Activated T-helper 17 cell treated with anti-CD3 and anti-CD28 coated beads, Interleukin-2, amount 50 U/mL, for 72 hours (primary cell): Measurements from ENCODE around the gene ABCA3. TPM values are rescaled to one million over a fixed set of nuclear protein-coding genes. Genes with fewer than 3 reads are reported as not detected.
"Not testable (repeated sequence)": the region's sequence is repeated elsewhere in the genome, so short reads cannot be mapped to it uniquely, and the experiment has no call there.

Experiments used
- ATAC-seq: fragments of 150-1000 bp; cut with Tn5 transposase; replicated peaks from 2 replicates; pipeline ENCODE4 v1.10.0; 2021; ENCODE audit warnings: mild to moderate bottlenecking, moderate library complexity
- H3K27ac Mint-ChIP-seq: one replicate; pipeline ENCODE4 v1.8.0; 2022; ENCODE audit warnings: mixed read lengths
- H3K27me3 Mint-ChIP-seq: one replicate; pipeline ENCODE4 v1.8.0; 2022; ENCODE audit warnings: mixed read lengths
- H3K36me3 Mint-ChIP-seq: one replicate; pipeline ENCODE4 v1.8.0; 2022; ENCODE audit warnings: low read depth, mild to moderate bottlenecking, mixed read lengths
- H3K4me1 Mint-ChIP-seq: one replicate; pipeline ENCODE4 v1.8.0; 2022; ENCODE audit warnings: mixed read lengths
- H3K4me3 Mint-ChIP-seq: one replicate; pipeline ENCODE4 v1.8.0; 2022; ENCODE audit warnings: mild to moderate bottlenecking, mixed read lengths
- H3K9me3 Mint-ChIP-seq: one replicate; pipeline ENCODE4 v1.8.0; 2022; ENCODE audit warnings: mixed read lengths
- total RNA-seq, 2 donors: library from RNA; stranded (reverse); gene quantifications; one replicate each; pipeline ENCODE4 v1.2.3, GENCODE V29; 2022

ABCA3 gene
- total RNA-seq, 2 donors from 2014 or later = 4.7 to 5.2 TPM

GRCh38 chr16:2251296-2252111 is 89.0 kb downstream of the ABCA3 start, which contains the start of gene ECI1:
ECI1 (minus strand) TSS chr16:2251587; CDS start chr16:2251566, 21 bp downstream.
- peak; percentile 94 for ATAC-seq
- peak within 1 kb of the TSS; percentile 81 for H3K27ac Mint-ChIP-seq
- peaks cover 62% of the 10 kb centered on the region for H3K36me3 Mint-ChIP-seq
- H3K4me1 Mint-ChIP-seq = no peaks in the 10 kb centered on the region
- no peaks in the 10 kb centered on the region for H3K9me3 Mint-ChIP-seq
- no peaks in the 10 kb centered on the region for H3K27me3 Mint-ChIP-seq
- H3K4me3 Mint-ChIP-seq = peak within 1 kb of the TSS; percentile 85

GRCh38 chr16:2250652-2251295 is 89.8 kb downstream of the ABCA3 start:
- Mint-ChIP-seq H3K27ac (peak overlapping the region; percentile 81), H3K4me1 (no peaks in the 10 kb centered on the region), H3K36me3 (peaks cover 59% of the 10 kb centered on the region), H3K27me3 (no peaks in the 10 kb centered on the region), H3K4me3 (peak overlapping the region; percentile 85), H3K9me3 (no peaks in the 10 kb centered on the region)
- ATAC-seq = peak; percentile 28

- no peak for ATAC-seq
- H3K4me1 Mint-ChIP-seq = no peaks in the 10 kb centered on the region
- H3K4me3 Mint-ChIP-seq = no peak overlapping the region
- H3K27me3 Mint-ChIP-seq = no peaks in the 10 kb centered on the region
- peaks cover 49% of the 10 kb centered on the region for H3K36me3 Mint-ChIP-seq
- no peaks in the 10 kb centered on the region for H3K9me3 Mint-ChIP-seq
- no peak overlapping the region for H3K27ac Mint-ChIP-seq
Observed at GRCh38 chr16:2246301-2246885, 94.1 kb downstream of the ABCA3 start.

DNA sequence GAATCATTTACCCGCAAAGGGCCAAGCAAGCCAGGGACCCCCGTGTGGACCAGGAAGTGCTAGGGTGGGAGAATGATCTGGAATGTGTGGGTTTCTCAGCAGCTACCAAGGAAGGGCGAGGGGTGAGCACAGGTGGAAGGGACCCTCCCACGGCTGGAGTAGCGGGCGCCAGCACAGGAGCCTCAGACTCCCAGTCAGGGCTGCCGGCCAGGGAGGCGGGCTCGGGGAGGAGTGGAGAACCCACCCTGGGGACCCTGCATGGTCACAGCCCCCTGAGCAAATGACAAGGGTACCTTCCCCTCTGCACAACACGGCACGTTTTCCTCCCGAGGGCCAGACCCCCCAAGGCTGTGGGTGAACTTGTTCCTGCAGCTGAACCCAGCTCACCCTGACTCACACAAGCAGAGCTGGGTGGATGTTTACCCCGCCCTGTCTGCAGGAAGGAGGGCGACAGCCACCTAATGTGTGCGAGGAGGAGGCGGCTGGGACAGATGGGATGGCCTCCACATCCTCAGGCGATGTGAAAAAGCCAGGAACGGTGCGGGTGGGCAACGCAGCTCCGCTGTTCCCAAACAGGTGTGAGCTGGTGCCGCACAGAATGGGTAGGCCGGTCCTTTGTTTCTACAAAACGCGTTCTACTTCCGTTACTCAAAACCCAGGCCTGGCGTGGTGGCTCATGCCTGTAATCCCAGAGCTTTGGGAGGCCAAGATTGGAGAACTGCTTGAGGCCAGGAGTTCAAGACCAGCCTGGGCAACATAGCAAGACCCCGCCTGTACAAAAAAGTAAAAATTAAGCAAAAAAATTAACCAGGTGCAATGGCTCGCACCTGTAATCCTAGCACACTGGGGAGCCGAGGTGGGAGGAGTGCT is 95.4 kb downstream of the ABCA3 start:
- Mint-ChIP-seq H3K27me3 (no peaks in the 10 kb centered on the region), H3K4me3 (no peak overlapping the region), H3K36me3 (peaks cover 43% of the 10 kb centered on the region), H3K4me1 (no peaks in the 10 kb centered on the region), H3K9me3 (no peaks in the 10 kb centered on the region), H3K27ac (no peak overlapping the region)
- no peak for ATAC-seq

- no peak for ATAC-seq
- Mint-ChIP-seq H3K9me3 (no peaks in the 10 kb centered on the region), H3K27ac (no peak overlapping the region)
Observed at GRCh38 chr16:2244301-2244700, 96.2 kb downstream of the ABCA3 start.

DNA sequence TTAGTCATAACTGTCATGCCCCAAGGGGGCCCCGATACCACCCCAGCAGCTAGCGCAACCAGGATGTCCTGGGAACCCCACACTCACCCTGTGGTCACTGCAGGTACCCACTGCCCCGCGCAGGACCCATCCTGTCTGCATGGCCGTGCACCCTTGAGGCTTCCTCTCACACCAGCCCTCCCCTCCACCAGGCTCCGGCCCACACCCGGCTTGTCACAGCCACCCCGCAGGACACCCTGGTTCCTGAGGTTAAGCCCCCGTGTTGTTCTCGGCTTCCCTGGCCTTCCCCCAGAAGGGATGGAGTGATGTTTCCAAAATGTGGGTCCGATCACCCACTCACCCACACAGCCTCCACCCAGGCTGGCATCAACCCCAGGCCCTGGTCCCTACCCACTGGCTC is 96.7 kb downstream of the ABCA3 start:
- no peak overlapping the region for H3K27ac Mint-ChIP-seq
- no peak for ATAC-seq
- no peaks in the 10 kb centered on the region for H3K4me1 Mint-ChIP-seq
- H3K4me3 Mint-ChIP-seq = no peak overlapping the region
- H3K27me3 Mint-ChIP-seq = no peaks in the 10 kb centered on the region
- H3K9me3 Mint-ChIP-seq = no peaks in the 10 kb centered on the region
- peaks cover 43% of the 10 kb centered on the region for H3K36me3 Mint-ChIP-seq

More at GRCh38 chr16:2244301-2244700, 96.2 kb downstream of the ABCA3 start:
- Mint-ChIP-seq H3K27me3 (no peaks in the 10 kb centered on the region), H3K4me1 (no peaks in the 10 kb centered on the region), H3K36me3 (peaks cover 43% of the 10 kb centered on the region), H3K4me3 (no peak overlapping the region)

GRCh38 chr16:2243031-2243528 is 97.4 kb downstream of the ABCA3 start:
- no peak for ATAC-seq
- H3K27me3 Mint-ChIP-seq = no peaks in the 10 kb centered on the region
- H3K4me3 Mint-ChIP-seq = no peak overlapping the region
- peaks cover 37% of the 10 kb centered on the region for H3K36me3 Mint-ChIP-seq
- no peaks in the 10 kb centered on the region for H3K9me3 Mint-ChIP-seq
- H3K27ac Mint-ChIP-seq = no peak overlapping the region
- no peaks in the 10 kb centered on the region for H3K4me1 Mint-ChIP-seq

GRCh38 chr16:2242598-2242997 is 97.9 kb downstream of the ABCA3 start:
- no peak overlapping the region for H3K27ac Mint-ChIP-seq
- H3K4me3 Mint-ChIP-seq = no peak overlapping the region
- H3K9me3 Mint-ChIP-seq = no peaks in the 10 kb centered on the region
- ATAC-seq = no peak
- no peaks in the 10 kb centered on the region for H3K4me1 Mint-ChIP-seq
- no peaks in the 10 kb centered on the region for H3K27me3 Mint-ChIP-seq
- peaks cover 32% of the 10 kb centered on the region for H3K36me3 Mint-ChIP-seq

DNA sequence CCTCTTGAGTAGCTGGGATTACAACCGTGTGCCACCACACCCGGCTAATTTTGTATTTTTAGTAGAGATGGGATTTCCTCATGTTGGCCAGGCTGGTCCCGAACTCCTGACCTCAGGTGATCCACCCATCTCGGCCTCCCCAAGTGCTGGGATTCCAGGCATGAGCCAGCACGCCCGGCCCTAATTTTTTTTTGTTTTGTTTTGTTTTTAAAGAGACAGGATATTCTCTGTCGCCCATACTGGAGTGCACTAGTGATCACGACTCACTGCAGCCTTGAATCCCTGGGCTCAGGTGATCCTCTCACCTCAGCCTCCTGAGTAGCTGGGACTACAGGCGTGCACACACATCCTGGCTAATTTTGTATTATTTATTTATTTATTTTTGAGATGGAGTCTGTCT is 100.2 kb downstream of the ABCA3 start:
- ATAC-seq, H3K4me3 Mint-ChIP-seq, H3K9me3 Mint-ChIP-seq, H3K4me1 Mint-ChIP-seq, H3K27ac Mint-ChIP-seq, H3K27me3 Mint-ChIP-seq: not testable (repeated sequence)
- H3K36me3 Mint-ChIP-seq = peaks cover 23% of the 10 kb centered on the region

- Mint-ChIP-seq H3K36me3 (peaks cover 29% of the 10 kb centered on the region), H3K9me3 (no peaks in the 10 kb centered on the region), H3K27me3 (no peaks in the 10 kb centered on the region), H3K4me1 (no peaks in the 10 kb centered on the region), H3K27ac (no peak overlapping the region), H3K4me3 (no peak overlapping the region)
- ATAC-seq = no peak
Observed at GRCh38 chr16:2238838-2239675, 101.5 kb downstream of the ABCA3 start.

DNA sequence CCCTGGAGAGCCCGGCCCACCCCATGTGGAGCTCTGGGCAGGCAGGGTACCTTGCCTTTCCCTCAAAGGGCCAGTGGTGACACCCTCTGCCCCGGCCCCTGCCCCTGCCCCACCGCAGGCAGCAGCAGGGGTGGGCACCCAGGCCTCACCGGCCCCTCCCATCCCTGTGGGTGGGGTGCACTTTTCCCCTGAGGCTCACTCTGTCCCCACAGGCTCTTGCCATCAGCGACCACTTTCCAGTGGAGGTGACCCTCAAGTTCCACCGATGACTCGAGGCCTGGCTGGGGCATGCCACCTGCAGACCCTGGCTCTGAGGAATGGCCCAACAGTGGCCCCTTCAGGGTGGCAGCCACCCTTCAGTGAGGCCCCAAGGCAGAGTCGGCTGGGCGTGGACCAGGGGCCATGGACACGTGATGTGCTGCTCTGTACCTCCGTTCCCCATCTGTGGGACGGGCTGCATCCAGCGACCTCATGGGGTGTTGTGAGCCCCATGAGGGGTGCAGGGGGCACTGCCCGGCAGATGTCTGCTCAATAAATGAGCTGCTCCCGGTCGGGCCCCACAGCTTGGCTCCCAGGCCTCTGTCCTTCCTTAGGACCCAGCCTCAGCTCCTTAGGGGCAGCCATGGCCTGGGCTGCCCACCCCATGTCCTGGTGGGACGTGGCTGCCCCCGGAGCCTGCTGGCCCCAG is 102.2 kb downstream of the ABCA3 start:
- no peak for ATAC-seq
- no peak overlapping the region for H3K27ac Mint-ChIP-seq
- no peaks in the 10 kb centered on the region for H3K4me1 Mint-ChIP-seq
- no peaks in the 10 kb centered on the region for H3K27me3 Mint-ChIP-seq
- no peak overlapping the region for H3K4me3 Mint-ChIP-seq
- peaks cover 35% of the 10 kb centered on the region for H3K36me3 Mint-ChIP-seq
- H3K9me3 Mint-ChIP-seq = no peaks in the 10 kb centered on the region

DNA sequence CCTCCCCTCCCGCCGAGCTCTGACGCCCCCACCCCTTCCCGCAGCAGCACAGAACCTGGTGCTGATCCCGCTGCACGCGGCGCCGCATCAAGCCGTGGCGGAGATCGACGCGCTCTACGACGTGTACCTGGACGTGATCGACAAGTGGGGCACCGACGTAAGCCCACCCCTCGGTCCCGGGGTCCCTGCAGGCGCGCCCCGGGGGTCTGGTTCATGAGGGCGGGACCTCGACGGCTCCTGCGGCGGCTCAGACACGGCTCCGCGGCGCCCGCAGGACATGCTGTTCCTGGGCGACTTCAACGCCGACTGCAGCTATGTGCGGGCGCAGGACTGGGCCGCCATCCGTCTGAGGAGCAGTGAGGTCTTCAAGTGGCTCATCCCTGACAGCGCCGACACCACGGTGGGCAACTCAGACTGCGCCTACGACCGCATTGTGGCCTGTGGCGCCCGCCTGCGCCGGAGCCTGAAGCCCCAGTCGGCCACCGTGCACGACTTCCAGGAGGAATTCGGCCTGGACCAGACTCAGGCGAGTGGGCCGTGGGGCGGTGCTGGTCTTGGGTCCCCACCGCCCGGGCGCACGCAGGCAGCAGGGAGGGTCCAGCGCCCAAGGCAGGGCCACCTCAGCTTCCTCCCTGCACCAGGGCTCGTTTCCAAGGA is 102.9 kb downstream of the ABCA3 start:
- H3K27ac Mint-ChIP-seq = no peak overlapping the region
- no peaks in the 10 kb centered on the region for H3K27me3 Mint-ChIP-seq

More for the DNA sequence above, 102.9 kb downstream of the ABCA3 start:
- Mint-ChIP-seq H3K4me3 (no peak overlapping the region), H3K36me3 (peaks cover 34% of the 10 kb centered on the region), H3K9me3 (no peaks in the 10 kb centered on the region), H3K4me1 (no peaks in the 10 kb centered on the region)
- ATAC-seq = no peak
